Measurements from ENCODE around the gene ESYT3.
A peak's percentile ranks its signal among the peaks of the same experiment; 100 is the strongest.

The ESYT3 gene

DNA sequence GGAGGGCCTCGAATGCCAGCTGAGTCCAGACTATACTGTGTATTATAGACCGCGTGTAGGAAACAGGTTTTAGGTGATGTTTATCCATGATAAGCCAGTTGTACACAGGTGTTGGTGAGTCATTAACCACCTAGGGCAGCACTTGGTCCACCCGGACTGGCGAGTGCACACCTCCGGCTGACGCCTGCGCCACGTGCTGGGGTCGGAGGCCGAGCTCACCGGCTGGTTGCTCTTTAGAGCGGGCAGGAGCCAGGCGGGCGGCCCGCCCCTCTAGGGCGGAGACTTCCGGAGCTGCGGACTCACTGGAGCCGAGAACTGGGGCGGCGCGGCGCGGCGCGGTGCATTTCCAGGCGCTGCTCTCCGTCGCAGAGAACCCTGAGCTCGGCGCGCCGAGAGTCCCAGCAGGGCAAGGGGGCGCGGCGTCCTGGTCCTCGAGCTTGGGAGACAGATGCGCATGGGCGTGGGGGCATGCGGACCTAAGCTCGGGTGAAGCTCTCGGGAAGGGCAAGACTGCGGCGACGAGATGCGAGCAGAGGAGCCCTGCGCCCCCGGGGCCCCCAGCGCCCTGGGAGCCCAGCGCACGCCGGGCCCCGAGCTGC lies at the start of gene ESYT3:
TSS of gene ESYT3 (plus strand) at position 341 of the 599 bp plus-strand sequence. CDS start at position 524, 183 bp downstream.
- Histone ChIP-seq H3K4me3 (peak within 1 kb of the TSS; percentile 51 to 67), H3K36me3 (no peaks in the 10 kb centered on the region), H3K27ac (no peak within 1 kb of the TSS), H3K4me1 (peaks cover 0 to 25% (median 19%) of the 10 kb centered on the region in 4 donors), H3K27me3 (peaks cover 0 to 26% of the 10 kb centered on the region in 2 donors), H3K9me3 (no peaks in the 10 kb centered on the region)
- intact Hi-C loops (cut with DNase I; ENCODE audit: low total_unique reads), result no loop called here
- TF ChIP-seq, protein P1, sequence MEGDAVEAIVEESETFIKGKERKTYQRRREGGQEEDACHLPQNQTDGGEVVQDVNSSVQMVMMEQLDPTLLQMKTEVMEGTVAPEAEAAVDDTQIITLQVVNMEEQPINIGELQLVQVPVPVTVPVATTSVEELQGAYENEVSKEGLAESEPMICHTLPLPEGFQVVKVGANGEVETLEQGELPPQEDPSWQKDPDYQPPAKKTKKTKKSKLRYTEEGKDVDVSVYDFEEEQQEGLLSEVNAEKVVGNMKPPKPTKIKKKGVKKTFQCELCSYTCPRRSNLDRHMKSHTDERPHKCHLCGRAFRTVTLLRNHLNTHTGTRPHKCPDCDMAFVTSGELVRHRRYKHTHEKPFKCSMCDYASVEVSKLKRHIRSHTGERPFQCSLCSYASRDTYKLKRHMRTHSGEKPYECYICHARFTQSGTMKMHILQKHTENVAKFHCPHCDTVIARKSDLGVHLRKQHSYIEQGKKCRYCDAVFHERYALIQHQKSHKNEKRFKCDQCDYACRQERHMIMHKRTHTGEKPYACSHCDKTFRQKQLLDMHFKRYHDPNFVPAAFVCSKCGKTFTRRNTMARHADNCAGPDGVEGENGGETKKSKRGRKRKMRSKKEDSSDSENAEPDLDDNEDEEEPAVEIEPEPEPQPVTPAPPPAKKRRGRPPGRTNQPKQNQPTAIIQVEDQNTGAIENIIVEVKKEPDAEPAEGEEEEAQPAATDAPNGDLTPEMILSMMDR (IDR thresholded peaks at IDR 0.05), result no peak
- peak; percentile 42 to 74 for DNase-seq

- intact Hi-C loops (cut with DNase I; ENCODE audit: low total_unique reads), result no loop called here
- Histone ChIP-seq H3K36me3 (no peaks in the 10 kb centered on the region), H3K27me3 (no peaks in the 10 kb centered on the region), H3K4me3 (no peak overlapping the region), H3K4me1 (peaks cover 0 to 37% (median 24%) of the 10 kb centered on the region in 4 donors), H3K9me3 (no peaks in the 10 kb centered on the region), H3K27ac (no peak overlapping the region)
- DNase-seq, result no peak
- TF ChIP-seq, protein P1 (IDR thresholded peaks at IDR 0.05), result no peak
Observed at GRCh38 chr3:138384976-138385375, 49.4 kb upstream of the ESYT3 start.

GRCh38 chr3:138389144-138389601 lies 45.2 kb upstream of the ESYT3 start:
- DNase-seq, result peak in 1 of 2 donors; percentile 64
- H3K9me3 ChIP-seq, result no peaks in the 10 kb centered on the region
- H3K27ac ChIP-seq, result peak overlapping the region; percentile 52 to 53
- no peaks in the 10 kb centered on the region for H3K36me3 ChIP-seq
- no peaks in the 10 kb centered on the region for H3K27me3 ChIP-seq
- H3K4me3 ChIP-seq, result no peak overlapping the region
- intact Hi-C loops (cut with DNase I; ENCODE audit: low total_unique reads), result no loop called here
- TF ChIP-seq, protein P1 (IDR thresholded peaks at IDR 0.05), result no peak
- peaks cover 0 to 17% (median 14%) of the 10 kb centered on the region in 4 donors for H3K4me1 ChIP-seq

DNA sequence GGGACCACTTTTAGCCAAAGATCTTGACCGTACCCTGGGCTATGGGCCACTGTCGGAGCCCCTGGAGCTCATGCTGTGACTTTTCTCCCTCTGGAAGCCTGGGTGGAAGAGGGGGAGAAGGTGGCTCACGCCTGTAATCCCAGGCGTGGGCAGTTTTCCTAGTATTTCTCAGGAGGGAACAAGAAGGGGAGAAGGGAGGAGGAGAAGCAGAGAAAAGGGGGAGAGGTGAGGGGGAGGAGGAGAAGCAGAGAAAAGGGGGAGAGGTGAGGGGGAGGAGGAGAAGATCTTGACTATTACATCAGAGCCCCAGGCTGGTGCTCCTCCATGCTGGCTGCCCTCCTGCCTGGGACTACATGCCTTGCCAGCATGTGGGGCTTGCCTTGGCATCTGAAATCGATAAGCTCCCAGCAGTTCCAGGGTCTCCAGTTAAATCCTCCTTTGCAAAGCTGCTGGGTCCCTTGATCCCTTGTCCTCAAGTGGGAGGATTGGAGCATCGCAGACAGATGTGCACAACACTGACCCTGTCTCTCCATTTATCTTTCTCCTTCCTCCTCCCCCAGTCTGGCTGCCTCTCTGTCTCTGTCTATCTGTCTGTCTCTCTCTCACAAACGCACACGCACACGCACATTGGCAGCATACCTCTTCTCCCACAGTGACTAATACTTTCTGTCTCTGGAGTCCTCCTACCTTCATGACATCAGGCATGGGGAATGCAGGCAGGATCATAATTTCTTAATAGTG lies 44.4 kb upstream of the ESYT3 start:
- peak in 1 of 2 donors; percentile 47 for DNase-seq
- intact Hi-C loops (cut with DNase I; ENCODE audit: low total_unique reads), result no loop called here
- TF ChIP-seq, protein P1 (IDR thresholded peaks at IDR 0.05), result no peak
- Histone ChIP-seq H3K4me3 (no peak overlapping the region), H3K4me1 (peaks cover 0 to 17% (median 14%) of the 10 kb centered on the region in 4 donors), H3K27ac (peak overlapping the region; percentile 52 to 53), H3K9me3 (no peaks in the 10 kb centered on the region), H3K27me3 (no peaks in the 10 kb centered on the region), H3K36me3 (no peaks in the 10 kb centered on the region)

- TF ChIP-seq, protein P1 (IDR thresholded peaks at IDR 0.05), result no peak
- H3K4me3 ChIP-seq, result no peak overlapping the region
- H3K27ac ChIP-seq, result peak overlapping the region; percentile 52 to 53
- H3K9me3 ChIP-seq, result no peaks in the 10 kb centered on the region
- H3K4me1 ChIP-seq, result peaks cover 0 to 17% (median 14%) of the 10 kb centered on the region in 4 donors
- H3K36me3 ChIP-seq, result no peaks in the 10 kb centered on the region
- no peak for DNase-seq
- no peaks in the 10 kb centered on the region for H3K27me3 ChIP-seq
- intact Hi-C loops (cut with DNase I; ENCODE audit: low total_unique reads), result no loop called here
Observed at GRCh38 chr3:138390582-138390932, 43.9 kb upstream of the ESYT3 start.

Data from tibial artery (tissue), 4 donors.